ENCODE measurements around the gene ADIPOR2.

DNA sequence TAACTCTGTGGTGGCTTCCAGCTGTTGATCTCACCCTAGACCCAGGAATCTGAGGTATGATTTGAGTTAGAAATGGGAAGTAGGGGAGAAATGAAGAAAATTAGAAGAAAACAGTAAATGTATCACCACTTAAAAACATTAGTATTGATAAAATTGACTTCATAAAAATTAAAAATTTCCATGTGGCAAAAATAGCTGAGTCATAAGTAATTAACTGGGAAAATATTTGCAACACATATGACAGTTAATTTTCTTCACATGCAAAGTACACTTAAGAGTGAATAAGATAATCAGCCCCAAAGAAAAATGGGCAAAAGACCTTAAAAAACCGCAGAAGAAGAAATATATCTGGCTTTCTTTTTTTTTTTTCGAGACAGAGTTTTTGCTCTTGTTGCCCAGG is 25.5 kb upstream of the ADIPOR2 start:
- no peak for TF ChIP-seq POLR2AphosphoS5 (IDR thresholded peaks at IDR 0.05; ENCODE audit: low read depth, low read length)
- no peak for TF ChIP-seq POLR2A (IDR thresholded peaks at IDR 0.05; ENCODE audit: low read depth, low read length)
- no peak for TF ChIP-seq TAF1 (IDR thresholded peaks at IDR 0.05; ENCODE audit: borderline replicate concordance, low read depth, low read length)
